ENCODE measurements around the gene TRIM26.

- TF ChIP-seq CTCF (IDR thresholded peaks at IDR 0.05) (no peak), POLR2A (IDR thresholded peaks at IDR 0.05) (no peak)
These were observed 57.0 kb downstream of the TRIM26 start for GRCh38 chr6:30156262-30156599.
